Loucy (cell line): ENCODE results near the gene ADCY4.

Source experiments
- CTCF ChIP-seq: fragments of 200-600 bp; sonication (generic); conservative IDR thresholded peaks from 2 replicates; pipeline ENCODE4 v1.5.1; 2014; ENCODE audit warnings: mild to moderate bottlenecking, antibody characterized with exemption, low read length
- EZH2phosphoT487 ChIP-seq: fragments of 200-600 bp; IDR thresholded peaks from 2 replicates; pipeline ENCODE4 v1.6.1; 2018; ENCODE audit warnings: antibody characterized with exemption, mild to moderate bottlenecking, moderate library complexity, borderline replicate concordance

GRCh38 chr14:24369463-24369862 is 34.6 kb upstream of the ADCY4 start:
- TF ChIP-seq CTCF, result no peak
- TF ChIP-seq EZH2phosphoT487, result no peak
